ENCODE results near the gene SYNE2. TPM values are rescaled to one million over a fixed set of nuclear protein-coding genes. Genes with fewer than 3 reads are reported as not detected.
A peak's percentile ranks its signal among the peaks of the same experiment; 100 is the strongest.
"Not testable (repeated sequence)": the region's sequence is repeated elsewhere in the genome, so short reads cannot be mapped to it uniquely, and the experiment has no call there.

The SYNE2 gene
- total RNA-seq, 1 donor from 2014 or later = 5.7 TPM

DNA sequence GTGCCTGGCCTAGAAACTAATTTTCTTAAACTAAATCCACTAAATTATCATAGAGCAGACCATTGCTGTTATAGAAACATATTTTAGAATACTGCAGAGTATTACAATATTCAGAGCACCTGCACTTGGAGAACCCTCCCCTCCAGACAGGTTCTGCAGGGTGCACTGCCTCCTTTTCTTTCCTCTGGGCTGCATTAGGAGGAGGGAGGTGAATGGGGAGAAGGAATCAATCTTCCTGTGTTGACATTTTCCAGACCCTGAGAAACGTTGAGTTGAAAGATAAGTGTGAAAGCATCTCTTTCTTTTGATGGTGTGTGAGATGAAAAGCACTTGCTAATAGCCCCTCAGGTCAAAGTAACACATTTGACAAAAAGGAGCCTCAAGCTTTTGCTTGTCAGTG, 7.3 kb downstream of the SYNE2 start:
- Histone ChIP-seq H3K27ac (ENCODE audit: low read depth, low read length) (no peak overlapping the region), H3K4me3 (ENCODE audit: insufficient read depth, low read depth, low read length) (no peak overlapping the region), H2AFZ (ENCODE audit: low read depth, low read length) (no peak overlapping the region), H3K4me1 (ENCODE audit: insufficient read depth, low read length) (no peaks in the 10 kb centered on the region), H3K79me2 (ENCODE audit: insufficient read depth, low read length) (peaks cover 14% of the 10 kb centered on the region), H3K36me3 (ENCODE audit: insufficient read depth, low read length) (no peaks in the 10 kb centered on the region), H3K9ac (ENCODE audit: low read length) (no peak overlapping the region), H3K27me3 (ENCODE audit: insufficient read depth, low read length) (no peaks in the 10 kb centered on the region), H4K20me1 (ENCODE audit: insufficient read depth, low read length) (no peaks in the 10 kb centered on the region), H3K4me2 (ENCODE audit: low read length) (no peak overlapping the region), H3K9me3 (ENCODE audit: insufficient read depth, low read depth, low read length) (no peaks in the 10 kb centered on the region)
- H3K36me3 Mint-ChIP-seq (ENCODE audit: low read depth, unreplicated experiment) = no peaks in the 10 kb centered on the region
- no peak overlapping the region for H3K27ac Mint-ChIP-seq (ENCODE audit: unreplicated experiment)
- no peak for TF ChIP-seq EZH2 (IDR thresholded peaks at IDR 0.05; ENCODE audit: insufficient read depth, low read length)
- TF ChIP-seq, protein P1, sequence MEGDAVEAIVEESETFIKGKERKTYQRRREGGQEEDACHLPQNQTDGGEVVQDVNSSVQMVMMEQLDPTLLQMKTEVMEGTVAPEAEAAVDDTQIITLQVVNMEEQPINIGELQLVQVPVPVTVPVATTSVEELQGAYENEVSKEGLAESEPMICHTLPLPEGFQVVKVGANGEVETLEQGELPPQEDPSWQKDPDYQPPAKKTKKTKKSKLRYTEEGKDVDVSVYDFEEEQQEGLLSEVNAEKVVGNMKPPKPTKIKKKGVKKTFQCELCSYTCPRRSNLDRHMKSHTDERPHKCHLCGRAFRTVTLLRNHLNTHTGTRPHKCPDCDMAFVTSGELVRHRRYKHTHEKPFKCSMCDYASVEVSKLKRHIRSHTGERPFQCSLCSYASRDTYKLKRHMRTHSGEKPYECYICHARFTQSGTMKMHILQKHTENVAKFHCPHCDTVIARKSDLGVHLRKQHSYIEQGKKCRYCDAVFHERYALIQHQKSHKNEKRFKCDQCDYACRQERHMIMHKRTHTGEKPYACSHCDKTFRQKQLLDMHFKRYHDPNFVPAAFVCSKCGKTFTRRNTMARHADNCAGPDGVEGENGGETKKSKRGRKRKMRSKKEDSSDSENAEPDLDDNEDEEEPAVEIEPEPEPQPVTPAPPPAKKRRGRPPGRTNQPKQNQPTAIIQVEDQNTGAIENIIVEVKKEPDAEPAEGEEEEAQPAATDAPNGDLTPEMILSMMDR (IDR thresholded peaks at IDR 0.05; ENCODE audit: insufficient read depth, low read depth, low read length) = no peak
- no peak for DNase-seq (ENCODE audit: low read depth)
- H3K27me3 Mint-ChIP-seq (ENCODE audit: low read depth, unreplicated experiment) = no peaks in the 10 kb centered on the region
- H3K4me3 Mint-ChIP-seq (ENCODE audit: unreplicated experiment) = no peak overlapping the region
- H3K9me3 Mint-ChIP-seq (ENCODE audit: unreplicated experiment) = no peaks in the 10 kb centered on the region
- H3K4me1 Mint-ChIP-seq (ENCODE audit: low read depth, unreplicated experiment) = peaks cover 8% of the 10 kb centered on the region
- FAIRE-seq = no peak

DNA sequence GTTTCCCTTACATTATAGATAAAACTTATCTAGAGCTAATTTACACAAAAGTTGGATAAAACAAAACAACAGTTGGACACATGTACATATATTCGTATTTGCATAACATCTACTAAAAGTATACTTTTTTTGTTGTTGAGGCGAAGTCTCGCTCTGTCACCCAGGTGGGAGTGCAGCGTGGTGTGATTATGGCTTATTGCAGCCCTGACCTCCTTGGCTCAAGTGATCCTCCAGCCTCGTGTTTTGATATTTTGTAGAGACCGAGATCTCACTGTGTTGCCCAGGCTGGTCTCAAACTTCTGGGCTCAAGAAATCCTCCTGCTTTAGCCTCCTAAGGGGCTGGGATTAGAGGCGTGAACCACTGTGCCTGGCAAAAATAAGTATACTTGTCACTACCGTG, 9.4 kb downstream of the SYNE2 start:
- no peak for DNase-seq (ENCODE audit: low read depth)
- Mint-ChIP-seq H3K9me3 (ENCODE audit: unreplicated experiment) (no peaks in the 10 kb centered on the region), H3K4me1 (ENCODE audit: low read depth, unreplicated experiment) (peaks cover 8% of the 10 kb centered on the region), H3K36me3 (ENCODE audit: low read depth, unreplicated experiment) (no peaks in the 10 kb centered on the region), H3K27ac (ENCODE audit: unreplicated experiment) (no peak overlapping the region), H3K4me3 (ENCODE audit: unreplicated experiment) (no peak overlapping the region), H3K27me3 (ENCODE audit: low read depth, unreplicated experiment) (no peaks in the 10 kb centered on the region)
- TF ChIP-seq, protein P1 (IDR thresholded peaks at IDR 0.05; ENCODE audit: insufficient read depth, low read depth, low read length) = no peak
- TF ChIP-seq EZH2 (IDR thresholded peaks at IDR 0.05; ENCODE audit: insufficient read depth, low read length) = no peak
- peaks cover 7% of the 10 kb centered on the region for H3K79me2 ChIP-seq (ENCODE audit: insufficient read depth, low read length)
- H3K9ac ChIP-seq (ENCODE audit: low read length) = no peak overlapping the region
- H3K9me3 ChIP-seq (ENCODE audit: insufficient read depth, low read depth, low read length) = no peaks in the 10 kb centered on the region
- H3K36me3 ChIP-seq (ENCODE audit: insufficient read depth, low read length) = no peaks in the 10 kb centered on the region
- H3K4me2 ChIP-seq (ENCODE audit: low read length) = no peak overlapping the region
- H2AFZ ChIP-seq (ENCODE audit: low read depth, low read length) = no peak overlapping the region
- FAIRE-seq = no peak
- no peaks in the 10 kb centered on the region for H3K4me1 ChIP-seq (ENCODE audit: insufficient read depth, low read length)
- no peaks in the 10 kb centered on the region for H4K20me1 ChIP-seq (ENCODE audit: insufficient read depth, low read length)
- H3K4me3 ChIP-seq (ENCODE audit: insufficient read depth, low read depth, low read length) = no peak overlapping the region
- no peak overlapping the region for H3K27ac ChIP-seq (ENCODE audit: low read depth, low read length)
- H3K27me3 ChIP-seq (ENCODE audit: insufficient read depth, low read length) = no peaks in the 10 kb centered on the region

DNA sequence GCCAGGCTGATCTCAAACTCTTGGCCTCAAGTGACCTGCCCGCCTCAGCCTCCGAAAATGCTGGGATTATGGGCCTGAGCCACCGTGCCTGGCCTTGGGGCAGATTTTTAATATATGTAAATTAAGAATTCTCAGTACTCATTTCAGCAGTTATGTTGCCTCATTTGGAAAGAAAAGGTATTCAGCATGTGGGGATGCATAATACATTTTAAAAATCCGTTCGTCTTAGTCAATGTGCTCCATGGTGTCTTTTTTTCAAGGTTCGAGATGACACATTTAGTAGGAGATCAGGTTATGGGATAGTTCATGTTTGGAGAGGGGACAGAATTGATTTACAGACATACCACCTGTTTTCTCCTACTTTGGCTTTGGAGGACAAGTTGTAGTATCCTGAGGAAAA, 10.2 kb downstream of the SYNE2 start:
- no peak overlapping the region for H2AFZ ChIP-seq (ENCODE audit: low read depth, low read length)
- H3K27ac ChIP-seq (ENCODE audit: low read depth, low read length) = no peak overlapping the region
- no peak overlapping the region for H3K4me3 ChIP-seq (ENCODE audit: insufficient read depth, low read depth, low read length)
- H4K20me1 ChIP-seq (ENCODE audit: insufficient read depth, low read length) = no peaks in the 10 kb centered on the region
- Mint-ChIP-seq H3K36me3 (ENCODE audit: low read depth, unreplicated experiment) (no peaks in the 10 kb centered on the region), H3K27me3 (ENCODE audit: low read depth, unreplicated experiment) (no peaks in the 10 kb centered on the region), H3K27ac (ENCODE audit: unreplicated experiment) (peak overlapping the region; percentile 8), H3K4me1 (ENCODE audit: low read depth, unreplicated experiment) (peaks cover 8% of the 10 kb centered on the region), H3K9me3 (ENCODE audit: unreplicated experiment) (no peaks in the 10 kb centered on the region), H3K4me3 (ENCODE audit: unreplicated experiment) (no peak overlapping the region)
- H3K4me1 ChIP-seq (ENCODE audit: insufficient read depth, low read length) = no peaks in the 10 kb centered on the region
- no peaks in the 10 kb centered on the region for H3K9me3 ChIP-seq (ENCODE audit: insufficient read depth, low read depth, low read length)
- no peaks in the 10 kb centered on the region for H3K27me3 ChIP-seq (ENCODE audit: insufficient read depth, low read length)
- H3K79me2 ChIP-seq (ENCODE audit: insufficient read depth, low read length) = peaks cover 4% of the 10 kb centered on the region
- H3K9ac ChIP-seq (ENCODE audit: low read length) = no peak overlapping the region
- no peak overlapping the region for H3K4me2 ChIP-seq (ENCODE audit: low read length)
- no peak for TF ChIP-seq EZH2 (IDR thresholded peaks at IDR 0.05; ENCODE audit: insufficient read depth, low read length)
- TF ChIP-seq, protein P1 (IDR thresholded peaks at IDR 0.05; ENCODE audit: insufficient read depth, low read depth, low read length) = no peak
- H3K36me3 ChIP-seq (ENCODE audit: insufficient read depth, low read length) = no peaks in the 10 kb centered on the region
- no peak for DNase-seq (ENCODE audit: low read depth)
- no peak for FAIRE-seq

DNA sequence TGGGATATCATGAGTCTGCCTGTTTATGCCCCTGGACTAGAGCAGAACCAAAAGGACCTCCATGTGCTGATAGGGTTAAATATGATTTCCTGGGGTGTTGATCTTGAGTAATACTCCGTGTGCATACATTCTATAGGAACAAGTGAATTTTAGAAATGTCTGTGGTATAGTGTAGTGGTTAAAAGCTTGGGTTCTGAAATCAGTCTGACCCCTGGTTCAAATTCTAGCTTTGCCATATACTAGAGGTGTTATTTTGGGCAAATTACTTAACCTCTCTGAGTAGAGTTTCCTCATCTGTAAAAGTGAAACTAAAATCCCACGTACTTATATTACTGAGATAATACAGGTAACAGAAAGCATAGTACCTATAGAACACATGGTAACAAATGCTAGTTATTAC, 12.0 kb downstream of the SYNE2 start:
- H3K79me2 ChIP-seq (ENCODE audit: insufficient read depth, low read length); H3K9me3 Mint-ChIP-seq (ENCODE audit: unreplicated experiment): not testable (repeated sequence)
- peak overlapping the region; percentile 53 for H3K27ac ChIP-seq (ENCODE audit: low read depth, low read length)

More for the DNA sequence above, 12.0 kb downstream of the SYNE2 start:
- H3K36me3 ChIP-seq (ENCODE audit: insufficient read depth, low read length); H3K4me3 Mint-ChIP-seq (ENCODE audit: unreplicated experiment); H4K20me1 ChIP-seq (ENCODE audit: insufficient read depth, low read length); H3K27me3 Mint-ChIP-seq (ENCODE audit: low read depth, unreplicated experiment); H3K9me3 ChIP-seq (ENCODE audit: insufficient read depth, low read depth, low read length); DNase-seq (ENCODE audit: low read depth); H2AFZ ChIP-seq (ENCODE audit: low read depth, low read length); H3K27me3 ChIP-seq (ENCODE audit: insufficient read depth, low read length); H3K36me3 Mint-ChIP-seq (ENCODE audit: low read depth, unreplicated experiment); H3K4me1 ChIP-seq (ENCODE audit: insufficient read depth, low read length): not testable (repeated sequence)
- FAIRE-seq = peak; percentile 54
- peaks cover 10% of the 10 kb centered on the region for H3K4me1 Mint-ChIP-seq (ENCODE audit: low read depth, unreplicated experiment)
- Histone ChIP-seq H3K9ac (ENCODE audit: low read length) (peak overlapping the region; percentile 68), H3K4me3 (ENCODE audit: insufficient read depth, low read depth, low read length) (peak overlapping the region; percentile 10), H3K4me2 (ENCODE audit: low read length) (peak overlapping the region; percentile 74)
- H3K27ac Mint-ChIP-seq (ENCODE audit: unreplicated experiment) = peak overlapping the region; percentile 90

Measured in astrocyte (in vitro differentiated cells and primary cell).